ENCODE results near the gene NPHP4. TPM values are rescaled to one million over a fixed set of nuclear protein-coding genes. Genes with fewer than 3 reads are reported as not detected.

NPHP4 gene
- total RNA-seq, 6 experiments from 2014 or later, result 1.5 to 6.0 (median 2.0) TPM

DNA sequence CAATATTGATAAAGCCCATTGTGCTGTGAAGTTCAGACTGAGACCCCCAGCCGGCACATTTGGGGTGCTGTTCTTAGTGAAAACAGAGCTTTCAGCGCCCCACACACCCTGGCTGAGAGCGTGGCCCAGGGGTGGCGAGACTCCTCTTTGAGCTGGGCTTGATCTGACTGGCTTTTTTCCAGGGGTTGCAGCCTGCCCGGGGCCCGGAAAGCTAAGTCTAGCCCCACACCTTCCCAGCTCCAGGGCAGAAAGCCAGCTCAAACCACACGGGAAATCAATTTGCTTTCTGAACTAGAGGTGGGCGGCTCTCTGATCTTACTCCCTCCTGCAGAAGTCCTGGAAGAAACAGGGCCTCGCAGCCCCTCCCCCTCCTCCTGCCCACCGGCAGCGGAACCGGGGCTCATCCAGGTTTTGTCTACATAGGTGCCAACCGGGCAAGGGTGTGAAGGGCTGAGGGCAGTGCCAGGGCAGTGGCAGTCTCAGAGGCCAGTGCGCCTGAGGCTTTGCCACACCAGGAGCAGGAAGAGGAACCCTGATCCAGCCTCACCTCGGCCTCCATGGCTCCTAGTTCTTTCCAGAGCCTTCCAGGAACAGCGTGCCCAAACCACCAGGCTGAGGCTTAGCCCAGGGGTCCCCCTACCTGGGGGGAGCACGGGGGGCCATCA lies 155.3 kb downstream of the NPHP4 start:
- no peak for ATAC-seq
- H3K36me3 ChIP-seq, result no peaks in the 10 kb centered on the region
- no peaks in the 10 kb centered on the region for H3K9me3 ChIP-seq
- intact Hi-C loops (cut with DNase I), result no loop called here
- H3K27ac ChIP-seq, result no peak overlapping the region
- H3K4me1 ChIP-seq, result no peaks in the 10 kb centered on the region
- WGBS (ENCODE audit: insufficient coverage, low coverage, low lambda C conversion rate, missing lambda C conversion rate), result 30% methylated on average over 8 of the region's 17 CpGs
- peak in 1 of 3 donors; percentile 34 for DNase-seq
- no peaks in the 10 kb centered on the region for H3K27me3 ChIP-seq
- TF ChIP-seq, protein P1, sequence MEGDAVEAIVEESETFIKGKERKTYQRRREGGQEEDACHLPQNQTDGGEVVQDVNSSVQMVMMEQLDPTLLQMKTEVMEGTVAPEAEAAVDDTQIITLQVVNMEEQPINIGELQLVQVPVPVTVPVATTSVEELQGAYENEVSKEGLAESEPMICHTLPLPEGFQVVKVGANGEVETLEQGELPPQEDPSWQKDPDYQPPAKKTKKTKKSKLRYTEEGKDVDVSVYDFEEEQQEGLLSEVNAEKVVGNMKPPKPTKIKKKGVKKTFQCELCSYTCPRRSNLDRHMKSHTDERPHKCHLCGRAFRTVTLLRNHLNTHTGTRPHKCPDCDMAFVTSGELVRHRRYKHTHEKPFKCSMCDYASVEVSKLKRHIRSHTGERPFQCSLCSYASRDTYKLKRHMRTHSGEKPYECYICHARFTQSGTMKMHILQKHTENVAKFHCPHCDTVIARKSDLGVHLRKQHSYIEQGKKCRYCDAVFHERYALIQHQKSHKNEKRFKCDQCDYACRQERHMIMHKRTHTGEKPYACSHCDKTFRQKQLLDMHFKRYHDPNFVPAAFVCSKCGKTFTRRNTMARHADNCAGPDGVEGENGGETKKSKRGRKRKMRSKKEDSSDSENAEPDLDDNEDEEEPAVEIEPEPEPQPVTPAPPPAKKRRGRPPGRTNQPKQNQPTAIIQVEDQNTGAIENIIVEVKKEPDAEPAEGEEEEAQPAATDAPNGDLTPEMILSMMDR (IDR thresholded peaks at IDR 0.05), result no peak
- TF ChIP-seq POLR2A (IDR thresholded peaks at IDR 0.05), result no peak
- no peak overlapping the region for H3K4me3 ChIP-seq

DNA sequence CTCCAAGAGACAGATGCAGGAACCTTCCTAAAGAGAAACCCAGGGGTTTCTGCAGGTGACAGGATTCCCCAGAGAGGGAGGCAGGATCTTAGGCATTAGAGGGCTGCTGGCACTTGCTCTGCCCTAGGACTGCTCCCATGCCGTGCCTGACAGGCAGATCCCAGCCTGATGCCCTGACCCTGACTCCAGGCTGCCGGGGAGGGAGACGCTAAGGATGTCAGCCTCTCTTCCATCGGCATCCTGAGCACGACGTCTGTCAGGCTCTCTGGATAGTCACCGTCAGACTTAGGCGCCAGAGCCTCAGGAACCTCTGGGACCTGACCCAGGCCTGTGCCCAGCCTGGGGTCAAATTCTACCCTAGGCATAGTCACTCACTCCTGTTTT lies 157.1 kb downstream of the NPHP4 start:
- H3K36me3 ChIP-seq, result no peaks in the 10 kb centered on the region
- 55% methylated on average over 2 of the region's 8 CpGs for WGBS (ENCODE audit: insufficient coverage, low coverage, low lambda C conversion rate, missing lambda C conversion rate)
- H3K4me1 ChIP-seq, result no peaks in the 10 kb centered on the region
- TF ChIP-seq, protein P1 (IDR thresholded peaks at IDR 0.05), result no peak
- TF ChIP-seq POLR2A (IDR thresholded peaks at IDR 0.05), result no peak
- no peaks in the 10 kb centered on the region for H3K9me3 ChIP-seq
- no peak overlapping the region for H3K4me3 ChIP-seq
- intact Hi-C loops (cut with DNase I), result no loop called here
- ATAC-seq, result no peak
- H3K27ac ChIP-seq, result no peak overlapping the region
- no peaks in the 10 kb centered on the region for H3K27me3 ChIP-seq
- peak in 1 of 3 donors; percentile 39 for DNase-seq

DNA sequence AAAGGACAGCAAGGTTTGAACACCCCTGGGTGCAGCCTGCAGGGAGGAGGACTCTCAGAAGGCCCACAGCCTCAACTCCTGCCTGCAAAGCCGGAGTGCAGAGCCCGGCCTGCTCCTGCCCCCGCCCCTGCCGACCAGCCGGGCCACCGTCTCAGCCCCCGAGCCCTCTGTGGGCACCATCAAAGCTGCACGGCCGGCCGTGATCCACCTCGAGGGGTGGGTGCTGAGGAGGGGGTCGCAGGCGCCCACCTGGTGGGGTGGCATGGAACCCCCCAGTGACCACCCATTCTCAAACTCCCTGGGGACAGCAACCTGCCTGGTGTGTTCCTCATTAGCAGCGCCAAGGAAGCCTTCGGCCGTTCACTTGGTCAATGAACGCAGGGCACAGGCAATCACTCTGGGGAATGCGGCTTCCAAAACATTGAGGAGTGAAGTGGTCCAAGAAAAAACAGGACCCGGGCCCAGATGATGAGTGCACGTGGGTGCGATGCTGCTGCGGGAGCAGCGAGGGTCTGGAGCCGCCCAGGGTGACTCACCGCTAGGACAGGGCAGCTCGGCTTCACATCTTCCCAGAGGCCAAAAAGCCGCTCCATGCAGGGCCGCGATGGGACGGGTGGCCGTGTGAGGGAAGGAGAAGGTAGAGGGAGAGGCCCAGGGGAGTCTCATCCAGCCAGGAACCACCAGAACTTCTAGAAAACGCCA lies 157.6 kb downstream of the NPHP4 start:
- no peak overlapping the region for H3K4me3 ChIP-seq
- no peak for TF ChIP-seq POLR2A (IDR thresholded peaks at IDR 0.05)
- TF ChIP-seq, protein P1 (IDR thresholded peaks at IDR 0.05), result no peak
- intact Hi-C loops (cut with DNase I), result no loop called here
- 76% methylated on average over 13 of the region's 32 CpGs for WGBS (ENCODE audit: insufficient coverage, low coverage, low lambda C conversion rate, missing lambda C conversion rate)
- ATAC-seq (no peak), DNase-seq (peak in 1 of 3 donors; percentile 41)
- H3K9me3 ChIP-seq, result no peaks in the 10 kb centered on the region
- no peak overlapping the region for H3K27ac ChIP-seq
- no peaks in the 10 kb centered on the region for H3K4me1 ChIP-seq
- H3K27me3 ChIP-seq, result no peaks in the 10 kb centered on the region
- no peaks in the 10 kb centered on the region for H3K36me3 ChIP-seq

DNA sequence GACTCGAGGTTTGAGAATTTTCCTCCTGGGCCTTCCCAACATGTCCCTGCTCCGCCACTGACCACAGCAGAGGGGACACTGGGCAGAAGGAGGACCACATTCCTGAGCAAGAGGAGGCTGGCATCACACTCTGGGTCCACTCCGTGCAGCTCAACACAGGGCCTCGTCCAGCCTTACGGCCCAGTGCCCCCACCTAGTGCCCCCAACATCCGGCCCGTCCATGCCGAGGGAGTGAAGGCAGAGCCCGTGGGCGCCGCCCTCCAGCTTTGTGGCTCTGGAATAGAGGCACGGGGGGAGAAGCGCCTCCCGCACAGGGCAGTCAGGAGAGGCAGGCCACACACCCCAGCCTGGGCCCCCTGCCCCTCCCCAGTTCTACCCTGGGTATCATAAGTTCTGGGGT lies 158.3 kb downstream of the NPHP4 start:
- no peak for ATAC-seq
- no peaks in the 10 kb centered on the region for H3K36me3 ChIP-seq
- no peaks in the 10 kb centered on the region for H3K27me3 ChIP-seq
- intact Hi-C loops (cut with DNase I), result no loop called here
- DNase-seq, result peak in 1 of 3 donors; percentile 45
- H3K4me1 ChIP-seq, result no peaks in the 10 kb centered on the region
- H3K4me3 ChIP-seq, result no peak overlapping the region
- TF ChIP-seq, protein P1 (IDR thresholded peaks at IDR 0.05), result no peak
- no peak for TF ChIP-seq POLR2A (IDR thresholded peaks at IDR 0.05)
- WGBS (ENCODE audit: insufficient coverage, low coverage, low lambda C conversion rate, missing lambda C conversion rate), result 83% methylated on average over 2 of the region's 14 CpGs
- no peaks in the 10 kb centered on the region for H3K9me3 ChIP-seq
- H3K27ac ChIP-seq, result no peak overlapping the region

Data from right lobe of liver (tissue), 6 donors.